Right lobe of liver (tissue), 4 donors: ENCODE measurements around the gene TSPAN10.

Experiments
- CTCF ChIP-seq, 4 donors: fragments of 200-600 bp in 3 of 4; fragments of 450-650 bp in 1 of 4; IDR thresholded peaks; one replicate each; pipeline versions ENCODE4 v1.5.1 to v1.8.0; 2016 to 2022; ENCODE audit warnings: antibody characterized with exemption in 4 of 4, mild to moderate bottlenecking in 2 of 4
- POLR2A ChIP-seq: fragments of 450-650 bp; IDR thresholded peaks from one replicate; pipeline ENCODE4 v1.6.1; 2017; ENCODE audit warnings: antibody characterized with exemption, mild to moderate bottlenecking
- donor health status: DM: no; HTN: no; CAD: no.
- donor health status: DM: no; HTN: no; CAD: no.
- donor health status: DM: no; HTN: yes; CAD: no.

DNA sequence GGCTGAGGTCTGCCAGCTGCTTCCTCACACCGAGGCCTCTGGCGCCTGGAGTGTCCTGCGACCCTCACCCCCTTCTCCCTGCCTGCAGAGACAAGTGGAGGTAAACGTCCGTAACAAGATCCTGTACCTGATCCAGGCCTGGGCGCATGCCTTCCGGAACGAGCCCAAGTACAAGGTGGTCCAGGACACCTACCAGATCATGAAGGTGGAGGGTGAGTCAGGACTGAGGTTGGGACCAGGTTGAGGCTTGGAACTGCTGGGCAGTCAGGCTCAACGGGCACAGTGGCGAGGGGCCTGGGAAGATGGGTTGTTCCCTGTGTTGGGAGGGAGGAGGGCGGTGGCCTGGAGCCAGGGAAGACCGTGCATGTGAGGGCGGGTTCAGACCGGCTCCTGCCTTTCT lies 51.6 kb downstream of the TSPAN10 start:
- TF ChIP-seq CTCF (IDR thresholded peaks at IDR 0.05) (no peak), POLR2A (no peak)
